ENCODE results near the gene GPR137B.

The GPR137B gene

DNA sequence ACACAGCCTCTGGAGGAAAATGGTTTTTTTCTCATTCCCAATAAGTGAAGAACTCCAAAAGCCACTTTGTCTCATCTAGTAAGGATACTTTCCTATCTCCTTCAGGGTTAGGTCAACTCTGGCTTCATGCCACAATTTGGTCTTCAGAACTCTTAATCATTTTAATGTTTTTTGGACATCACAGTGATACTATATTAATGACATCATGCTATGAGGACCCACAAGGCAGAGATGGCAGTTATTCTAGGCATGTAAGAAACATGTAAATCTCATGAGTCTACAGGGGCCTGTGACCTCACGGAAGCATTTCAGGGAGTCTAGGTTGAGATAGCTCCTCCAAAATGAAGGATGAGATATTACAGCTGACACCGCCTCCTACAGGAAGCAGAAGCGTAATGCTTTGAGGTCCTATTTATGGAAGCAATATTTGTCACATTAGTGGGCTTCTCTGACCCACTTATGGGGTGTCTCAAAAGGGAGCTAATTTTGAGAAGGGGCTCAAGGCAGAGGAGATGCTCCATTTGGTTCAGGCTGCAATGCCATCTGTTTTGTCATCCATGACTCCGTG lies 5.0 kb upstream of the GPR137B start:
- Histone ChIP-seq H3K36me3 (ENCODE audit: insufficient read depth, low read depth, low read length) (no peaks in the 10 kb centered on the region), H3K4me1 (ENCODE audit: insufficient read depth, low read length) (no peaks in the 10 kb centered on the region), H3K27me3 (ENCODE audit: insufficient read depth, low read length) (peaks cover 47% of the 10 kb centered on the region), H3K9me3 (ENCODE audit: insufficient read depth, low read depth, low read length) (no peaks in the 10 kb centered on the region), H3K27ac (ENCODE audit: low read length) (no peak overlapping the region), H3K9ac (ENCODE audit: low read depth, low read length) (no peak overlapping the region), H3K4me3 (ENCODE audit: low read length) (no peak overlapping the region)

DNA sequence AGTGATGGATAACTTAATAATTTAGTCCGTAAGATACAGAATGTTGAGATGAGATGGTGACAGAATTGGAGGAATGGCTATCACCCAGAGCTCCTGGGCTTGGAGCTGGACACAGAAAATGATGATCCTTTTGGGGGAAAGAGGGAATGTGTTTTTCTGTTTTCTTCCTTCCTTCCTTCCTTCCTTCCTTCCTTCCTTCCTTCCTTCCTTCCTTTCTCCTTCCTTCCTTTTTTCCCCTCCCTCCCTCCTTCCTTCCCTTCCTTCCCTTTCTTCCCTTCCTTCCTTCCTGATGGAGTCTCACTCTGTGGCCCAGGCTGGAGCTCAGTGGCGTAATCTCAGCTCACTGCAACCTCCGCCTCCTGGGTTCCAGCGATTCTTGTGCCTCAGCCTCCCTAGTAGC lies 2.8 kb upstream of the GPR137B start:
- no peak overlapping the region for H3K4me3 ChIP-seq (ENCODE audit: low read length)
- peaks cover 68% of the 10 kb centered on the region for H3K27me3 ChIP-seq (ENCODE audit: insufficient read depth, low read length)
- H3K4me1 ChIP-seq (ENCODE audit: insufficient read depth, low read length): peaks cover 3% of the 10 kb centered on the region; the same call in 1 of the 2 replicates
- no peaks in the 10 kb centered on the region for H3K9me3 ChIP-seq (ENCODE audit: insufficient read depth, low read depth, low read length)
- no peak overlapping the region for H3K27ac ChIP-seq (ENCODE audit: low read length)
- no peak overlapping the region for H3K9ac ChIP-seq (ENCODE audit: low read depth, low read length)
- H3K36me3 ChIP-seq (ENCODE audit: insufficient read depth, low read depth, low read length): no peaks in the 10 kb centered on the region

DNA sequence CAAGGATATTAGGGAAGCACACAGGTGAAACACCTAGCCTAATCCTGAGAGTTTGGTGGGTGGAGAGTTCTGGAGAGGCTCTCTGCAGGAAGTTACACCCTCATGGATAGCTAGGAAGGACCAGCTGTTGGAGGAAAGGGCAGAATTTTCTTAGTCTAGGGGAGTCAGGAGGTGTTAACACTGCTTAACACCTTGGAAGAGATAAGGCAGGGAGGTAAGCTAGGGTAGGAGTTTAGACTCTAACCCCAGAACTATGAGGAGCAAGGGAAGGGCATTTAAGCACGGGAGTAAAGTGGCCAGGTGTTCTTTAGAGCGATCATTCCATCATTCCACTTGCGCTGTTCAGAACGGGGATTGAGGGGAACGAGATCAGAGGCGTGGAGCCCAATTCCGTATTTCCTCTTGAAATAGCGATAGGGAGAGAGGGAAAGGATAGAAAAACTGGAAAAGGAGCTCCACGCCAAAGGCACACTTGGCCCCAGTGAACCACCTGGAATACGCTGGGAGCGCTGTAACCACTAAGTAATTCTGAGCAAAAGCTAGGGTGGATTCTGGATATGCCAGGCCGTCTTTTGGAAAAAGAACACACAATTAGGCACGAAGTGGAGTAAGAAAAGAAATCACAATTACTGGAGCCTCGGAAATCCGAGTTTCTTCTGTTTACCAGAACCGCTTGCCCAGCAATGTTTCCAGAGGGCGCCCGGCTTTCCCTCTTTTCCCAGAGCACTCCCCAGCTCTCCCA lies 1.5 kb upstream of the GPR137B start:
- H3K9me3 ChIP-seq (ENCODE audit: insufficient read depth, low read depth, low read length): no peaks in the 10 kb centered on the region
- peaks cover 74% of the 10 kb centered on the region for H3K27me3 ChIP-seq (ENCODE audit: insufficient read depth, low read length)
- peaks cover 3% of the 10 kb centered on the region; the same call in 1 of the 2 replicates for H3K4me1 ChIP-seq (ENCODE audit: insufficient read depth, low read length)
- no peaks in the 10 kb centered on the region for H3K36me3 ChIP-seq (ENCODE audit: insufficient read depth, low read depth, low read length)
- no peak overlapping the region for H3K27ac ChIP-seq (ENCODE audit: low read length)
- H3K9ac ChIP-seq (ENCODE audit: low read depth, low read length): peak overlapping the region; percentile 48; the same call in 1 of the 2 replicates
- H3K4me3 ChIP-seq (ENCODE audit: low read length): peak overlapping the region; percentile 80

DNA sequence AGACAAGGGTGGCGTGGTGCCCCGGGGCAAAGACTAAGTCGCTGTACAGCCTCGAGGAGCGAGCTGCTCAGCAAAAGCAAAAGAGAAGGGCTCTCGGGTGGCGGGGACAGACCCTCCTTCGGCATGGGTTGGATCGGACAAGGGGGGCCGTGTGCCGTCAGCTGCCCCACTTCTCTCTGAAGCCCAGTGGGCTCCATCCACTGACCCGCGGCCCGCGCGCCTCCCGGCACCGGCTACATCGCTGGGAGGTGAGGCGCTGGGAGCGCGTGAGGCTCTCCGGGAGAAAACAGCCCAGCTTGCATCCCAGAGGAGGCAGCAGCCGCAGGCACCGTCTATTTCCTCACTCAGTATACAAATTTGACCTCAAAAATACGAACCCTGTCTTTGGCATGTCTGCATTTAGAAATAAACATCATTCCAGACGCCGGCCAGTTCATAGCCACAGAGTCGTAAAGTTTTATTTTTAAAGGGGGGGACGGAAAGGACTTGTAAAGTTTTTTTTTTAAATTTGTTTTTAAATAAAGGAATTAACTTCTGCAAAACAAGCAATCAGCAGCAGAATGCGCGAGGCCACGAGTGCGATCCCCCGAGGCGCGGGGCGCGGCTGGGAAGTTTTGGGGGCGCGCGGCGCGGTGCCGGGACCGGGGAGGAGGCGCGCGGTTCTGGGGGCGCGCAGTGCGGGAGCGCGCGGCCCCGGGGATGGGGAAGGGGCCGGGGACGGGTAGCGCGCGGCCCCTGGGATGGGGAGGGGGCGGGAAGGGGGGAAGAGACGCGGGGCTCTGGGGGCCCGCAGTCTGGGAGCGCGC lies 689 bp upstream of the GPR137B start:
- H3K36me3 ChIP-seq (ENCODE audit: insufficient read depth, low read depth, low read length): no peaks in the 10 kb centered on the region
- peaks cover 74% of the 10 kb centered on the region for H3K27me3 ChIP-seq (ENCODE audit: insufficient read depth, low read length)
- H3K9me3 ChIP-seq (ENCODE audit: insufficient read depth, low read depth, low read length): no peaks in the 10 kb centered on the region
- peaks cover 3% of the 10 kb centered on the region; the same call in 1 of the 2 replicates for H3K4me1 ChIP-seq (ENCODE audit: insufficient read depth, low read length)
- peak overlapping the region; percentile 80 for H3K4me3 ChIP-seq (ENCODE audit: low read length)
- H3K9ac ChIP-seq (ENCODE audit: low read depth, low read length): peak overlapping the region; percentile 48; the same call in 1 of the 2 replicates
- no peak overlapping the region for H3K27ac ChIP-seq (ENCODE audit: low read length)

DNA sequence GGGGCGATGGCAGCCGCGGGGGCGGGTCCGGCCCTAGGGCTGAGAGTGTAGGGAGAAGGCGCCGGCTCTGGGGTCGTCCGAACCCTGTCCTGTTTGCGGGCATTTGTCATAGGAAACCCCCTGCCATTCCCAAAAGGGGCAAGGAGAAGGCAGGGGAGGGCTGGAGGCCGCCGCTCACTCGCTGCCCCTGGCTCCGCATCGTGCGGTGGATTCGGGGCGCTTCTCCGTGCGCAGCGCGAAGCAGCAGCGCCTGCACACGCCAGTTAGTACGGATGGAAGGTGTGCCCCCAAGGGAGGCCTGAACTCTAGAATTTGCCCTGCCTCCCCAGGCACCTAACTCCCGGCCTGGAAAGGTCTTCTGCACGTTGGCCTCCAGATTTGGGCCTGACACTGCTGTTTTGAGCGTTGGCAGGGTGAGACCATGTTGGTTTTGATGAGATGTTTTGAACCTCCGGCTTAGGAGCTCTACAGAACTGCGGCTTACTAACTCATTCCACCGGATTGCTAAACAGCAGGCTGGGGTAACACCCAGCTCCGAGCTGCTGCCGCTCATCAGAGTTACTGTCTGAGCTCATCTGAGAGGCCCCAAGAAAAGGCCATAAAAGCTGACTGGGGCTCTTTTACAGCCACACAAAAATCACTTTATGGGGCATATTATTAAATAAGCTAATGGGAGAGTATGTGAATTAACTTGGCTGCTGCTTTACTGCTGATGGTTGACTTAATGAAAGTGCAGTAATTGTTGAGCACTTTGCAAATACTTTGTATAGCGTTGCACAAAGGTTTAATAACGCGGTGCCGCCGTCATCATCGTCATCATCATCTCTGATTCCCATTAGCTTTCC lies 987 bp downstream of the GPR137B start:
- no peaks in the 10 kb centered on the region for H3K9me3 ChIP-seq (ENCODE audit: insufficient read depth, low read depth, low read length)
- peak overlapping the region; percentile 74; the same call in 1 of the 2 replicates for H3K9ac ChIP-seq (ENCODE audit: low read depth, low read length)
- peak overlapping the region; percentile 88 for H3K4me3 ChIP-seq (ENCODE audit: low read length)
- H3K27me3 ChIP-seq (ENCODE audit: insufficient read depth, low read length): peaks cover 63% of the 10 kb centered on the region
- H3K4me1 ChIP-seq (ENCODE audit: insufficient read depth, low read length): peaks cover 3% of the 10 kb centered on the region; the same call in 1 of the 2 replicates
- H3K36me3 ChIP-seq (ENCODE audit: insufficient read depth, low read depth, low read length): no peaks in the 10 kb centered on the region
- no peak overlapping the region for H3K27ac ChIP-seq (ENCODE audit: low read length)

DNA sequence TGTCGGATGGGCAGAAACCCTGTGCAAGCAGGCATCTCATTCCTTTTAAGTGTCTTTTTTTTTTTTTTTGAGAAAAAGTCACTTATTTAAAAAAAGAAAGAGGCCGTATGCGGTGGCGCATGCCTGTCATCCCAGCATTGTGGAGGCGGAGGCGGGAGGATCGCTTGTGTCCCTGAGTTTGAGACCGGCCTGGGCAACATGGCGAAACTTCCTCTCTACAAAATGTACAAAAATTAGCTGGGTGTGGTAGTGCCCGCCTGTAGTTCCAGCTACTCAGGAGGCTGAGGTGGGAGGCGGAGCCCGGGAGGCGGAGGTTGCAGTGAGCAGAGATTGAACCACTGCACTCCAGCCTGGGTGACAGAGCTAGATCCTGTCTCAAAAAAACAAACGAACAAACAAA lies 1.7 kb downstream of the GPR137B start:
- peaks cover 55% of the 10 kb centered on the region for H3K27me3 ChIP-seq (ENCODE audit: insufficient read depth, low read length)
- no peak overlapping the region for H3K27ac ChIP-seq (ENCODE audit: low read length)
- H3K9me3 ChIP-seq (ENCODE audit: insufficient read depth, low read depth, low read length): no peaks in the 10 kb centered on the region
- H3K36me3 ChIP-seq (ENCODE audit: insufficient read depth, low read depth, low read length): no peaks in the 10 kb centered on the region
- H3K9ac ChIP-seq (ENCODE audit: low read depth, low read length): no peak overlapping the region
- no peak overlapping the region for H3K4me3 ChIP-seq (ENCODE audit: low read length)
- H3K4me1 ChIP-seq (ENCODE audit: insufficient read depth, low read length): peaks cover 3% of the 10 kb centered on the region; the same call in 1 of the 2 replicates

DNA sequence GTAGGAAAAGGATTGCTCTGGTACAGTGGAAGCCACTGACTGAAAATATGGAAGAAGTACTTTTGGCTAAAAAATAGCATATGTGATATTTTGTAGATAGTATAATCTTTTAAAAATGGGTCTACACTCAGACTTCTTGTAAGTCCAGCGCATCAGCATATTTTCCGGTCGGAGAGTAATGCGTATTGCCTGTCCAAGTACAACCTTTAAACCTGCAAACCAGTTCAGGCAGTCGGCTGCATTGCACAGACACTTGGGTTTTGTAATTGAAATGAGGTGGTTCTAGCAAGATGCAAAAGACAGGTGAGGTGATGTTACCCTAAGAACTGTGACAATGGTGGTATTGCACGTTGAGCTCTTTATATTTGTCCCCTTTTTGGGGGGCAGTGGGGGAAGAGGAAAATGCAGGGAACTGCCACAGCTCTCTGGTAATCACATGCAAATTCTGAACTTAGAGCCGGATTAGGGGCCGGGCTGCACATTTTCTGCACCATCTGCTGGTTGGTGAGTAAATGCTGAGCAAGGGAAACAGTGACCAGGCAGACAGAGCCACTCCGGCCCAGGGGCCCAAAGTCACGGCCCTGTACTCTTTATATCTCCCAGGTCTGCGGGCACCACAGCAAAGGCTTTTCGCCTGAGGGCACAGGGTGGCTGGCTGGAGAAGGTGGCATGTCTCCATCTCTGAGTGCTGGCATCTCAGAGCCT lies 2.3 kb downstream of the GPR137B start:
- Histone ChIP-seq H3K9me3 (ENCODE audit: insufficient read depth, low read depth, low read length) (no peaks in the 10 kb centered on the region), H3K36me3 (ENCODE audit: insufficient read depth, low read depth, low read length) (no peaks in the 10 kb centered on the region), H3K4me1 (ENCODE audit: insufficient read depth, low read length) (peaks cover 3% of the 10 kb centered on the region; the same call in 1 of the 2 replicates), H3K27me3 (ENCODE audit: insufficient read depth, low read length) (peaks cover 50% of the 10 kb centered on the region), H3K9ac (ENCODE audit: low read depth, low read length) (no peak overlapping the region), H3K4me3 (ENCODE audit: low read length) (peak overlapping the region; percentile 15; the same call in 1 of the 2 replicates), H3K27ac (ENCODE audit: low read length) (no peak overlapping the region)

DNA sequence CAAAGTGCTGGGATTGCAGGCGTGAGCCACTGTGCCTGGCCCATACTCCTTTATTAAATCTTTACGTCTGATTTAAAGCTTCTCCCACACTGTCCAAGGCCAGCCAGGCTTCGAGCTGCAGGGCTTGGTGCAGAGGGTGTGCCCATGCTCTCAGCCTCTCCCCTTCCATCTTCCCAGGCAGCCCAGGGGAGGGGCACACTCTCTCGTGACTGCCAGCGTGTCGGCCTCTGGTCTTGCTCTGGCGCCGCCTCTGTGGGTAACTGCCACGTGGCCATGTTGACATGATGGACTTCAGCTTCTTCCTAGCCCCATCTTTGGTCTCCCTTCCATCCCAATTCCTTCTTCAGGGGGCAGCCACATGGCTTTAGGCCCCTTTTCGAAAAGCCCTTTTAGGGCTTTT lies 4.7 kb downstream of the GPR137B start:
- H3K9ac ChIP-seq (ENCODE audit: low read depth, low read length): no peak overlapping the region
- H3K27me3 ChIP-seq (ENCODE audit: insufficient read depth, low read length): peaks cover 27% of the 10 kb centered on the region
- no peak overlapping the region for H3K4me3 ChIP-seq (ENCODE audit: low read length)
- H3K27ac ChIP-seq (ENCODE audit: low read length): no peak overlapping the region
- H3K4me1 ChIP-seq (ENCODE audit: insufficient read depth, low read length): peaks cover 3% of the 10 kb centered on the region; the same call in 1 of the 2 replicates
- H3K36me3 ChIP-seq (ENCODE audit: insufficient read depth, low read depth, low read length): no peaks in the 10 kb centered on the region
- no peaks in the 10 kb centered on the region for H3K9me3 ChIP-seq (ENCODE audit: insufficient read depth, low read depth, low read length)

DNA sequence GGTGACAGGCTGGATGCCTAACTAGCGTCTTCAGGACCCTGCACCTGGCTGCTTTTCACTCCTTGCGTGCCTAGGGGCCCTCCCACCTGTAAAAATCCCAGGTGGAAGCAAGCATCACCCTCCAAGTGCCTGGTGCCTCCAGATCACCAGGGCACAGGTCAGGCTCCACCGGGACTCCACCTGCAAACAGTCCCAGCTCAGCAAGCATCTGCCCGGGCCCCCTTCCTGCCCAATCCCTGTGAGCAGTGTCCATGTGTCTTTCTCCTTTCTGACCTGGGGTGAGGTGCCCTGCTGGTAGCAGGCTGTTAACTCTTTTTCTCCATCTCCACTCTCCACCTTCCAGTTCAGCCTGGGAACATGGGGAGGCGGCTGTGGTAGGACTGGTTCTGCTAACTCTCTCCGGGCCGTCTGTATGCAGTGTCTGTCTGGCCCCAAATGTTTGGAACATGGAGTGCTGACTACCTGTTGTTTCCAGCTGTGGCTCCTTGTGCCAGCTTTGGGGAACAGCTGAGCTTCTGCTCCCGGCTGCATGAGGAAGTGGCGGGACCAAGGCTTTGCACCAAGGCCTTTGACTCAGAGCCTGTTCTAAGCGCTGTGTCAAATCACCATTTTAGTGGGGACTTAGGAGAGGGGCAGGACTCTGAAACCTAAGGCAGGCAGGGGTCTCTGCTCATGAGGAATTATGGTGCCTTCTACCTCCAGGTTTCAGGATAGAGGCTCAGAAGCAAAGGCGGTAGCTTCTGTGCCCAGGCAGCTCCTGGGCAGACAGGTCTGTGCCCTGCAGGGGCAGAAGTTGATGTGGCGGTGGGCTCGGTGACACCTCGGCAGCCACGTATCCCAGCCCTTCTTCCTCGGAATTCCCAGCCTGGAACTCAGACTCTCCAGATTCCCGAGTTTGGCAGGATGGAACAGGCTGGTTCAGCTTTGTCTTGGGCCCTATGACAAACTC lies 5.5 kb downstream of the GPR137B start:
- H3K27me3 ChIP-seq (ENCODE audit: insufficient read depth, low read length): peaks cover 23% of the 10 kb centered on the region
- no peaks in the 10 kb centered on the region for H3K36me3 ChIP-seq (ENCODE audit: insufficient read depth, low read depth, low read length)
- H3K9me3 ChIP-seq (ENCODE audit: insufficient read depth, low read depth, low read length): no peaks in the 10 kb centered on the region
- no peak overlapping the region for H3K9ac ChIP-seq (ENCODE audit: low read depth, low read length)
- H3K4me3 ChIP-seq (ENCODE audit: low read length): no peak overlapping the region
- H3K4me1 ChIP-seq (ENCODE audit: insufficient read depth, low read length): peaks cover 3% of the 10 kb centered on the region; the same call in 1 of the 2 replicates
- no peak overlapping the region for H3K27ac ChIP-seq (ENCODE audit: low read length)

DNA sequence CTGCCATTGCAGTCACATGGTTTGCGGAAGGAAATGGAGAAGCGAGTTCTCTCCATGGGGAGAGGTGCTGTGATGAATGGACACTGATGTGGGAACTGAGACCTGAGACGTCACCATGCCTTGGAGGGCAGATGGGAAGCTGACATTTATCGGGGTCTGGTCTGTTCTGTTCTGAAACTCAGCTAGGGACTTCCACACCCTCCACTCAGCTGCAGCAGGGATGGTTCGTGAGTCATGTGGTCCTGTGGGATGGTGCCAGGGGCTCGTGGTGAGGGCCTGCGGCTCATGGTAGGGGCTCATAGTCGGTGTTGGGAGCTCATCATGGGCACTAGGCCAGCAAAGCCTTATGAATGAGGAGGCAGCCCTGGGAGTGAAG lies 6.1 kb downstream of the GPR137B start:
- Histone ChIP-seq H3K36me3 (ENCODE audit: insufficient read depth, low read depth, low read length) (no peaks in the 10 kb centered on the region), H3K27ac (ENCODE audit: low read length) (no peak overlapping the region), H3K4me1 (ENCODE audit: insufficient read depth, low read length) (peaks cover 2% of the 10 kb centered on the region; the same call in 1 of the 2 replicates), H3K9ac (ENCODE audit: low read depth, low read length) (no peak overlapping the region), H3K4me3 (ENCODE audit: low read length) (no peak overlapping the region), H3K9me3 (ENCODE audit: insufficient read depth, low read depth, low read length) (no peaks in the 10 kb centered on the region), H3K27me3 (ENCODE audit: insufficient read depth, low read length) (peaks cover 16% of the 10 kb centered on the region)

Data from iPS-20b (cell line).